Measurements from ENCODE around the gene PRAMEF1.
"Not testable (repeated sequence)": the region's sequence is repeated elsewhere in the genome, so short reads cannot be mapped to it uniquely, and the experiment has no call there.

Gene PRAMEF1

GRCh38 chr1:12791097-12791496, at the start of gene PRAMEF1:
Gene PRAMEF1, plus strand, starts transcription at chr1:12791397. Its CDS starts 1,831 bp downstream, at chr1:12793228.
- not testable (repeated sequence) for DNase-seq

- DNase-seq = no peak
Observed at GRCh38 chr1:12741946-12742345, 49.3 kb upstream of the PRAMEF1 start.

GRCh38 chr1:12745126-12745991, 45.8 kb upstream of the PRAMEF1 start:
- no peak for DNase-seq

GRCh38 chr1:12745992-12746323, 45.2 kb upstream of the PRAMEF1 start, which contains the start of gene CFAP107:
Gene CFAP107, plus strand, starts transcription at chr1:12746200. Its CDS starts 231 bp downstream, at chr1:12746431.
- DNase-seq = no peak

- no peak for DNase-seq
Observed at GRCh38 chr1:12748778-12749355, 42.3 kb upstream of the PRAMEF1 start.

- DNase-seq = no peak
Observed at GRCh38 chr1:12754738-12755137, 36.5 kb upstream of the PRAMEF1 start.

GRCh38 chr1:12756273-12756672, 34.9 kb upstream of the PRAMEF1 start:
- no peak for DNase-seq

GRCh38 chr1:12756768-12757413, 34.3 kb upstream of the PRAMEF1 start:
- no peak for DNase-seq

GRCh38 chr1:12757836-12758235, 33.4 kb upstream of the PRAMEF1 start:
- DNase-seq = no peak

GRCh38 chr1:12760256-12760795, 30.9 kb upstream of the PRAMEF1 start:
- DNase-seq = no peak

GRCh38 chr1:12761781-12762180, 29.4 kb upstream of the PRAMEF1 start:
- no peak for DNase-seq

GRCh38 chr1:12762766-12763165, 28.4 kb upstream of the PRAMEF1 start:
- no peak for DNase-seq

- DNase-seq = no peak
Observed at GRCh38 chr1:12763479-12763878, 27.7 kb upstream of the PRAMEF1 start.

GRCh38 chr1:12764016-12764415, 27.2 kb upstream of the PRAMEF1 start:
- no peak for DNase-seq

- no peak for DNase-seq
Observed at GRCh38 chr1:12769031-12769430, 22.2 kb upstream of the PRAMEF1 start.

GRCh38 chr1:12769976-12770505, 21.2 kb upstream of the PRAMEF1 start:
- no peak for DNase-seq

- no peak for DNase-seq
Observed at GRCh38 chr1:12770620-12771019, 20.6 kb upstream of the PRAMEF1 start.

- no peak for DNase-seq
Observed at GRCh38 chr1:12771186-12771585, 20.0 kb upstream of the PRAMEF1 start.

- DNase-seq = no peak
Observed at GRCh38 chr1:12772520-12772919, 18.7 kb upstream of the PRAMEF1 start.

- no peak for DNase-seq
Observed at GRCh38 chr1:12773438-12773837, 17.8 kb upstream of the PRAMEF1 start, which contains the start of gene PRAMEF12. Gene PRAMEF12, plus strand, starts transcription at chr1:12773738. Its CDS starts 1,130 bp downstream, at chr1:12774868.

- no peak for DNase-seq
Observed at GRCh38 chr1:12774801-12775345, 16.3 kb upstream of the PRAMEF1 start.

GRCh38 chr1:12775443-12775842, 15.8 kb upstream of the PRAMEF1 start:
- DNase-seq = no peak
